H9 (cell line): ENCODE data around the gene C3orf20. TPM values are rescaled to one million over a fixed set of nuclear protein-coding genes. Genes with fewer than 3 reads are reported as not detected.

Experiments used
- DNase-seq: peaks from one replicate; pipeline ENCODE4 v3.0.0-alpha.2; 2017
- H2AFZ ChIP-seq: one replicate; pipeline ENCODE4 v1.6.1; 2013; ENCODE audit warnings: mild to moderate bottlenecking, low read length, control low read depth, moderate library complexity
- H2AK5ac ChIP-seq: 2 replicates; pipeline ENCODE4 v1.6.1; 2013; ENCODE audit warnings: low read length, control low read depth, mixed read lengths; ENCODE audit not compliant: insufficient read length
- H2BK120ac ChIP-seq: one replicate; pipeline ENCODE4 v1.6.1; 2013; ENCODE audit warnings: low read depth, mild to moderate bottlenecking, low read length, control low read depth, inconsistent platforms; ENCODE audit not compliant: poor library complexity, severe bottlenecking
- H2BK12ac ChIP-seq: 2 replicates; pipeline ENCODE4 v1.6.1; 2013; ENCODE audit warnings: low read length, control low read depth, mixed read lengths, low read depth; ENCODE audit not compliant: insufficient read length
- H2BK15ac ChIP-seq: 2 replicates; pipeline ENCODE4 v1.6.1; 2013; ENCODE audit warnings: low read depth, low read length, control low read depth
- H2BK20ac ChIP-seq: one replicate; pipeline ENCODE4 v1.6.1; 2013; ENCODE audit warnings: low read depth, mild to moderate bottlenecking, low read length, control low read depth, inconsistent platforms; ENCODE audit not compliant: poor library complexity, severe bottlenecking
- H2BK5ac ChIP-seq: 2 replicates; pipeline ENCODE4 v1.6.1; 2013; ENCODE audit warnings: low read length, control low read depth, mixed read lengths; ENCODE audit not compliant: insufficient read length
- H3K14ac ChIP-seq: 2 replicates; pipeline ENCODE4 v1.6.1; 2013; ENCODE audit warnings: low read length, control low read depth; ENCODE audit not compliant: insufficient read depth
- H3K18ac ChIP-seq: 2 replicates; pipeline ENCODE4 v1.6.1; 2013; ENCODE audit warnings: low read depth, mild to moderate bottlenecking, mixed read lengths, low read length, control low read depth; ENCODE audit not compliant: insufficient read length
- H3K23ac ChIP-seq: 2 replicates; pipeline ENCODE4 v1.6.1; 2013; ENCODE audit warnings: low read length, control low read depth, mixed read lengths, low read depth; ENCODE audit not compliant: insufficient read length
- H3K23me2 ChIP-seq: 2 replicates; pipeline ENCODE4 v1.6.1; 2013; ENCODE audit warnings: low read depth, mild to moderate bottlenecking, mixed read lengths, low read length, control low read depth; ENCODE audit not compliant: insufficient read length, poor library complexity, severe bottlenecking
- H3K27ac ChIP-seq: 2 replicates; pipeline ENCODE4 v1.5.1; 2013; ENCODE audit warnings: low read length, control low read depth, mixed read lengths, low read depth; ENCODE audit not compliant: insufficient read length
- H3K27me3 ChIP-seq: 2 replicates; pipeline ENCODE4 v1.6.1; 2013; ENCODE audit warnings: low read length, control low read depth, inconsistent platforms; ENCODE audit not compliant: insufficient read depth
- H3K4ac ChIP-seq: 2 replicates; pipeline ENCODE4 v1.6.1; 2013; ENCODE audit warnings: low read depth, mild to moderate bottlenecking, control low read depth, inconsistent platforms, low read length, moderate library complexity
- H3K4me1 ChIP-seq: 2 replicates; pipeline ENCODE4 v1.6.1; 2013; ENCODE audit warnings: low read length, control low read depth, inconsistent platforms; ENCODE audit not compliant: insufficient read depth
- H3K4me2 ChIP-seq: 2 replicates; pipeline ENCODE4 v1.6.1; 2013; ENCODE audit warnings: low read length, control low read depth, mixed read lengths; ENCODE audit not compliant: insufficient read length, insufficient read depth
- H3K56ac ChIP-seq: 2 replicates; pipeline ENCODE4 v1.6.1; 2013; ENCODE audit warnings: low read depth, mild to moderate bottlenecking, mixed read lengths, low read length, control low read depth; ENCODE audit not compliant: insufficient read length
- H3K79me1 ChIP-seq: 2 replicates; pipeline ENCODE4 v1.6.1; 2013; ENCODE audit warnings: low read depth, mild to moderate bottlenecking, moderate library complexity, low read length, control low read depth, inconsistent platforms; ENCODE audit not compliant: insufficient read depth, poor library complexity, severe bottlenecking
- H3K79me2 ChIP-seq: 2 replicates; pipeline ENCODE4 v1.6.1; 2013; ENCODE audit warnings: low read length, control low read depth, inconsistent platforms; ENCODE audit not compliant: insufficient read depth
- H3K9ac ChIP-seq: 2 replicates; pipeline ENCODE4 v1.6.1; 2013; ENCODE audit warnings: low read length, control low read depth, mixed read lengths; ENCODE audit not compliant: insufficient read length; ENCODE audit errors: extremely low read depth
- H3K9me3 ChIP-seq: one replicate; pipeline ENCODE4 v1.6.1; 2013; ENCODE audit warnings: low read depth, low read length, inconsistent platforms; ENCODE audit not compliant: control insufficient read depth
- H3T11ph ChIP-seq: one replicate; pipeline ENCODE4 v1.6.1; 2013; ENCODE audit warnings: mild to moderate bottlenecking, low read length, control low read depth, inconsistent platforms
- H4K20me1 ChIP-seq: one replicate; pipeline ENCODE4 v1.6.1; 2013; ENCODE audit not compliant: control insufficient read depth, insufficient read length, insufficient read depth
- H4K5ac ChIP-seq: 2 replicates; pipeline ENCODE4 v1.6.1; 2013; ENCODE audit warnings: low read depth, mild to moderate bottlenecking, mixed read lengths, low read length, control low read depth; ENCODE audit not compliant: insufficient read length
- H4K8ac ChIP-seq: replicated peaks from 2 replicates; pipeline ENCODE4 v1.6.1; 2013; ENCODE audit warnings: low read length, control low read depth, mixed read lengths, low read depth; ENCODE audit not compliant: insufficient read length
- H4K91ac ChIP-seq: 2 replicates; pipeline ENCODE4 v1.6.1; 2013; ENCODE audit warnings: low read depth, mild to moderate bottlenecking, moderate library complexity, mixed read lengths, low read length, control low read depth; ENCODE audit not compliant: insufficient read length
- H3K27ac Mint-ChIP-seq, 3 experiments: 2 replicates in 2 of 3; 3 replicates in 1 of 3; pipeline ENCODE4 v1.8.0; 2020 to 2021; ENCODE audit warnings: mixed read lengths in 3 of 3, mild to moderate bottlenecking in 1 of 3, moderate library complexity in 1 of 3
- H3K27me3 Mint-ChIP-seq: 2 replicates; pipeline ENCODE4 v1.8.0; 2021; ENCODE audit warnings: low read depth, mild to moderate bottlenecking, moderate library complexity, mixed read lengths
- H3K36me3 Mint-ChIP-seq, 3 experiments: 2 replicates in 2 of 3; 3 replicates in 1 of 3; pipeline ENCODE4 v1.8.0; 2020 to 2021; ENCODE audit warnings: low read depth in 3 of 3, mixed read lengths in 3 of 3; ENCODE audit not compliant: insufficient read depth in 1 of 3
- H3K4me1 Mint-ChIP-seq, 2 experiments: 2 replicates each; pipeline ENCODE4 v1.8.0; 2020; ENCODE audit warnings: mixed read lengths in 2 of 2
- H3K4me3 Mint-ChIP-seq, 2 experiments: 2 replicates in 1 of 2; 3 replicates in 1 of 2; pipeline ENCODE4 v1.8.0; 2020 to 2021; ENCODE audit warnings: mild to moderate bottlenecking in 2 of 2, mixed read lengths in 2 of 2, moderate library complexity in 1 of 2
- H3K9me3 Mint-ChIP-seq, 2 experiments: 2 replicates in 1 of 2; 3 replicates in 1 of 2; pipeline ENCODE4 v1.8.0; 2020; ENCODE audit warnings: mild to moderate bottlenecking in 2 of 2, mixed read lengths in 2 of 2, moderate library complexity in 1 of 2
- CTCF ChIP-seq: fragments of 200-600 bp; sonication (generic); conservative IDR thresholded peaks from 3 replicates; pipeline ENCODE4 v1.8.0; 2021; ENCODE audit warnings: antibody characterized with exemption, mild to moderate bottlenecking
- WGBS: extraction: QIAGEN DNeasy Blood & Tissue Kit; methylation state at CpG from one replicate; pipeline ENCODE4 v1.1.7; 2013; ENCODE audit warnings: missing lambda C conversion rate, low lambda C conversion rate, mixed read lengths; ENCODE audit not compliant: insufficient read length; ENCODE audit errors: extremely low coverage; 5-methylcytosine and 5-hydroxymethylcytosine counted together
- total RNA-seq: library from RNA; stranded (reverse); gene quantifications from 2 replicates; pipeline ENCODE4 v1.2.1, GENCODE V29; 2021

C3orf20 gene
- total RNA-seq, 1 experiment from 2014 or later = not detected

GRCh38 chr3:14684447-14684846 is 9.5 kb downstream of the C3orf20 start:
- H3K27me3 Mint-ChIP-seq = peaks cover 30% of the 10 kb centered on the region
- no peaks in the 10 kb centered on the region for H3K4me1 ChIP-seq
- TF ChIP-seq CTCF = no peak
- WGBS = no CpG with 5 or more reads among the region's 4 CpGs
- no peak overlapping the region for H3K14ac ChIP-seq
- H3T11ph ChIP-seq = no peak overlapping the region
- no peak overlapping the region for H2BK15ac ChIP-seq
- H3K23me2 ChIP-seq = no peaks in the 10 kb centered on the region
- no peaks in the 10 kb centered on the region for H3K9me3 ChIP-seq
- no peak overlapping the region for H2AFZ ChIP-seq
- H2BK5ac ChIP-seq = no peak overlapping the region
- peaks cover 0 to 8% (median 4%) of the 10 kb centered on the region in 3 experiments; a peak in 2 of 7 replicates for H3K36me3 Mint-ChIP-seq
- no peak overlapping the region for H3K27ac ChIP-seq
- no peak for DNase-seq
- H4K8ac ChIP-seq = no peak overlapping the region
- no peak overlapping the region for H3K27ac Mint-ChIP-seq
- no peak overlapping the region for H2BK12ac ChIP-seq
- no peak overlapping the region for H3K23ac ChIP-seq
- peaks cover 9% of the 10 kb centered on the region in 2 experiments for H3K9me3 Mint-ChIP-seq
- no peak overlapping the region for H2AK5ac ChIP-seq
- H3K4me3 Mint-ChIP-seq = no peak overlapping the region
- no peaks in the 10 kb centered on the region for H3K27me3 ChIP-seq
- H3K56ac ChIP-seq = no peak overlapping the region
- H3K4me2 ChIP-seq = no peak overlapping the region
- no peak overlapping the region for H3K9ac ChIP-seq
- no peak overlapping the region for H4K91ac ChIP-seq
- no peak overlapping the region for H4K5ac ChIP-seq
- no peaks in the 10 kb centered on the region for H3K79me1 ChIP-seq
- no peaks in the 10 kb centered on the region for H3K4me1 Mint-ChIP-seq
- H4K20me1 ChIP-seq = no peaks in the 10 kb centered on the region
- no peak overlapping the region for H3K4ac ChIP-seq
- H2BK120ac ChIP-seq = no peak overlapping the region
- no peak overlapping the region for H2BK20ac ChIP-seq
- H3K18ac ChIP-seq = no peak overlapping the region
- H3K79me2 ChIP-seq = no peaks in the 10 kb centered on the region
